Osteoblast (primary cell): Measurements from ENCODE around the gene ADGRG3. TPM values are rescaled to one million over a fixed set of nuclear protein-coding genes. Genes with fewer than 3 reads are reported as not detected.
A peak's percentile ranks its signal among the peaks of the same experiment; 100 is the strongest.

Experiments
- DNase-seq: peaks from one replicate; pipeline ENCODE4 v3.0.0; 2011; ENCODE audit warnings: low spot score, mixed read lengths; ENCODE audit not compliant: insufficient read length; ENCODE audit errors: missing footprints
- H2AFZ ChIP-seq: 2 replicates; pipeline ENCODE4 v1.6.0; 2011; ENCODE audit warnings: mild to moderate bottlenecking, low read length
- H3K27ac ChIP-seq: 2 replicates; pipeline ENCODE4 v1.5.1; 2011; ENCODE audit warnings: mild to moderate bottlenecking, low read depth, low read length, moderate library complexity
- H3K27me3 ChIP-seq: 2 replicates; pipeline ENCODE4 v1.6.0; 2012; ENCODE audit warnings: mild to moderate bottlenecking, control low read depth, inconsistent platforms, low read length, moderate library complexity; ENCODE audit not compliant: insufficient read depth
- H3K36me3 ChIP-seq: 2 replicates; pipeline ENCODE4 v1.5.1; 2011; ENCODE audit warnings: mild to moderate bottlenecking, low read length, control low read depth, moderate library complexity; ENCODE audit not compliant: insufficient read depth
- H3K4me1 ChIP-seq: 2 replicates; pipeline ENCODE4 v1.5.1; 2011; ENCODE audit warnings: mild to moderate bottlenecking, low read length, control low read depth, moderate library complexity; ENCODE audit not compliant: insufficient read depth
- H3K4me2 ChIP-seq: 2 replicates; pipeline ENCODE4 v1.6.0; 2011; ENCODE audit warnings: mild to moderate bottlenecking, low read length; ENCODE audit not compliant: insufficient read depth
- H3K4me3 ChIP-seq: fragments of 200-600 bp; sonication (generic); 3 replicates; pipeline ENCODE4 v1.5.1; 2012; ENCODE audit warnings: mild to moderate bottlenecking, low read length, inconsistent platforms; ENCODE audit not compliant: insufficient read depth
- H3K79me2 ChIP-seq: 2 replicates; pipeline ENCODE4 v1.6.0; 2012; ENCODE audit warnings: mild to moderate bottlenecking, low read length, control low read depth, inconsistent platforms; ENCODE audit not compliant: insufficient read depth
- H3K9me3 ChIP-seq: 2 replicates; pipeline ENCODE4 v1.5.1; 2011; ENCODE audit warnings: low read depth, low read length, control low read depth
- H4K20me1 ChIP-seq: 2 replicates; pipeline ENCODE4 v1.6.0; 2012; ENCODE audit warnings: mild to moderate bottlenecking, low read length, control low read depth; ENCODE audit not compliant: insufficient read depth
- CTCF ChIP-seq: IDR thresholded peaks from 2 replicates; pipeline ENCODE4 v1.5.1; 2011; ENCODE audit warnings: mild to moderate bottlenecking, low read depth, low read length, moderate library complexity; ENCODE audit errors: extremely low read depth
- total RNA-seq: library from RNA; depleted of rRNA; stranded (reverse); fragments of >200 nt; gene quantifications from 2 replicates; pipeline ENCODE4 v1.2.3, GENCODE V29; 2012

ADGRG3 gene
- total RNA-seq, 1 donor: not detected

DNA sequence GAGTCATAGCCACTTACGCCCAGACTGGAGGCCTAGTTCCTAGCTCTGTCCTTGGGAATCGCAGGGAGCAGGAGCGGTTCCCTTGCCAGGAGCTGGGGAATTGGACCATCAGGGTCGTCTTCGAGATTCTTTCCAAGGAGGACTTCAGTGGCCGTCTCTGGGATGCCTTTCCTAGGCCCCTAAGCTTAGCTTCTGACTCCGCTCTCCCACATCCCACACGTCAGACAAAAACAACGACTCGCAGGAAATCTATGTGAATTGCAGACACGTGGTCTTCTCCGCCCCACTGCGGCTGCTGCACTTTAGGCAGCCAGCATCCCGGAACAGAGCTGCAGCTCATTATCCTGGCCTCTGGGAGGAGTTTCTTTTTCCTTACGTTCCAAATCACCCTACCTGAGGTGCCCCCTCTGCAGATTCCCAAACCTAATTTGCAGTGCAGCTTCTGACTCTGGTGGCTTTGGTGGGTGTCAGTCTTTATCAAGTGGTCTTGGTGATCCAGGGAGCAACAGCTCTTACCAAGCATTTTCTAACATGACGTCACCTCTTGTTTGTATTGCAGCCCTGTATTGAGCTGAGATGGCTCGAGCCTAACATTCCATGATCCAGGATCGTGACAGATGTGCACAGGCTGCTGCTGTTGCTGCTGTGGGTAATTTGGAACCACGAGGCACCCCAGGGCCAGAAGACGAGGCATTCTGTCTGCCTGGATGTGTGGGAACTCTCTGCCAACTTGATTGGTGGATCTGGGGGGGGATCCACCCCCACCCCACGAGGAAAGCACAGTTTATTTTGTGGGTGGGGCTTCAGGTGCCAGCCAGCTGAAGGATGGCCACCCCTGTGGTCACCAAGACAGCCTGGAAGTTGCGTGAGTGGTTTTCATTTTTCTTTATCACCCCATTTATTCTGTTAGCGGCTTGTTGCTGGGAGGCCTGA lies 68.6 kb downstream of the ADGRG3 start:
- Histone ChIP-seq H3K4me3 (peak overlapping the region; percentile 89), H3K79me2 (peaks cover 12% of the 10 kb centered on the region), H3K9me3 (peaks cover 2% of the 10 kb centered on the region), H2AFZ (peak overlapping the region; percentile 69), H4K20me1 (no peaks in the 10 kb centered on the region), H3K36me3 (no peaks in the 10 kb centered on the region), H3K27ac (peak overlapping the region; percentile 99), H3K27me3 (no peaks in the 10 kb centered on the region), H3K4me2 (peak overlapping the region; percentile 96), H3K4me1 (peaks cover 13% of the 10 kb centered on the region)
- peak; percentile 24 for TF ChIP-seq CTCF
- DNase-seq: peak; percentile 95

DNA sequence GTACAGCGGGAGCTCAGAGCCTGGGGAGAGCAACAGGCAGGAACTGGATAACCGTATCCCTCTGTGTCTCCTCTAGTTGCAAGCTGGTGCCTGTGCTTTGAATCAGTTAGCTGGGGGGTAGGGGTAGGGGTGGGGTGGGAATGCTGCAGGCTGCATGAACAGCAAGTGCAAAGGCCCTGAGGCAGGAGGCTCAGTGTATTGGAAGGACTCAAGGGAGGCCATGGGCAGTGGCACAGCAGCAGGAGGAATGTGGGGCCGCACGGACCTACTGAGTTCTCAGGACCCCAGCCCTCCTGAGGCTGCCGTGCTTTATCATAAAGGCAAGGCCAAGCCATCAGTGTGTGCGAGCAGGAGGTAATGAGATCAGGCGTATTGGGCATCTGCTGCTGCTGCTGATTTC lies 70.7 kb downstream of the ADGRG3 start:
- H3K4me3 ChIP-seq: no peak overlapping the region
- H3K4me1 ChIP-seq: peaks cover 13% of the 10 kb centered on the region
- no peak overlapping the region for H2AFZ ChIP-seq
- H3K36me3 ChIP-seq: no peaks in the 10 kb centered on the region
- no peaks in the 10 kb centered on the region for H4K20me1 ChIP-seq
- H3K27me3 ChIP-seq: no peaks in the 10 kb centered on the region
- peaks cover 12% of the 10 kb centered on the region for H3K79me2 ChIP-seq
- H3K9me3 ChIP-seq: no peaks in the 10 kb centered on the region
- no peak for TF ChIP-seq CTCF
- no peak overlapping the region for H3K27ac ChIP-seq
- no peak overlapping the region for H3K4me2 ChIP-seq
- no peak for DNase-seq

Other genes starting within 250 kb of the ADGRG3 start
- gene CIAPIN1, start 220.9 kb upstream of the ADGRG3 start, total RNA-seq: 39.8 and 45.1 TPM in 2 replicates
- gene COQ9, start 220.8 kb upstream of the ADGRG3 start, total RNA-seq: 38.6 and 39.8 TPM in 2 replicates
- 95.2 and 97.8 TPM in 2 replicates for gene POLR2C, start 205.6 kb upstream of the ADGRG3 start, total RNA-seq
- 27.1 and 29.0 TPM in 2 replicates for gene DOK4, start 181.8 kb upstream of the ADGRG3 start, total RNA-seq
- 9.8 and 10.6 TPM in 2 replicates for gene CCDC102A, start 131.7 kb upstream of the ADGRG3 start, total RNA-seq
- gene ADGRG5, start 125.7 kb upstream of the ADGRG3 start, total RNA-seq: not detected in 2 replicates
- gene ADGRG1, start 39.7 kb upstream of the ADGRG3 start, total RNA-seq: 0.29 and 0.72 TPM in 2 replicates
- not detected in 2 replicates for gene DRC7, start 26.5 kb downstream of the ADGRG3 start, total RNA-seq
- gene KATNB1, start 67.5 kb downstream of the ADGRG3 start, total RNA-seq: 17.7 and 24.6 TPM in 2 replicates
- gene KIFC3, start 134.2 kb downstream of the ADGRG3 start, total RNA-seq: 40.5 and 41.0 TPM in 2 replicates